COLO668 (cell line): ENCODE data around the gene CCP110.

ENCODE experiments used
- DNase-seq: peaks from one replicate; lab custom pipeline; 2025; ENCODE audit not compliant: unreplicated experiment; lab: John Stamatoyannopoulos, UW

The CCP110 gene

DNA sequence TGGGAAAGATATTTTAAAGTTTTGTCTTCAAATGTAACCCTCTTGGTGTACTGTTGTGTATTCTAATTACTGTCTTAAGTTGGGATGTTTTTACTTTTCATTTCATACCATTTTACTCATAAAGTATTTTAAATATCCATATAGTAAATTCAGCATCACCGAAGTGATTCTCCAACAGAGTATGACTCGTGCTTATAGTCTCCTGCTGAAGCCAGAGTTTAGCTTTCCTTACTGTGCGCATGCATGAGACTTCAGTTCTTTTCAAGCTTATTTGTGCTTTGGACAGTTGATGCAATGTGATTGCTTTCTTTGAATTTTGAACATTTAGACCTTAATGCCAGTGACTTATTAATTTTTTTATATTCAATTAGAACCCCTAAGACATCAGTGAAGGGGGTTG lies 24.4 kb downstream of the CCP110 start:
- DNase-seq, result no peak

DNA sequence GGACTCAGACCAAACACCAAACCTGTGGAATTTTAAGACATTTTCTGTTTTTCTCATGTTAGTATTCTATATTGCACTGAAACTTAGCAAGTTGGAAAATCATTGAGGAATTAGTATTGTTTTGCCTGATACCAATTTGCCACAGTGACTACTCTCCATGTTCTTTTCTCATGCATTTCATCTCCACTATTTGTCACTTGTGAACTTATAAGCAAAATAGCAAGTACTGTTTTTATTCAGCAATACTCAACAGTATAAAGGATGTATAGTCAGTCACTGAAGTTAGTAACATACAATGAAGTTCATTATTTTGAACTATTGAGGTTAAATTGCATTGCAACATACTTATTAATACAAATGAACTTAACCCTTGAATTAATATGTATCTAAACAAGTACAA lies 25.9 kb downstream of the CCP110 start:
- DNase-seq, result no peak

DNA sequence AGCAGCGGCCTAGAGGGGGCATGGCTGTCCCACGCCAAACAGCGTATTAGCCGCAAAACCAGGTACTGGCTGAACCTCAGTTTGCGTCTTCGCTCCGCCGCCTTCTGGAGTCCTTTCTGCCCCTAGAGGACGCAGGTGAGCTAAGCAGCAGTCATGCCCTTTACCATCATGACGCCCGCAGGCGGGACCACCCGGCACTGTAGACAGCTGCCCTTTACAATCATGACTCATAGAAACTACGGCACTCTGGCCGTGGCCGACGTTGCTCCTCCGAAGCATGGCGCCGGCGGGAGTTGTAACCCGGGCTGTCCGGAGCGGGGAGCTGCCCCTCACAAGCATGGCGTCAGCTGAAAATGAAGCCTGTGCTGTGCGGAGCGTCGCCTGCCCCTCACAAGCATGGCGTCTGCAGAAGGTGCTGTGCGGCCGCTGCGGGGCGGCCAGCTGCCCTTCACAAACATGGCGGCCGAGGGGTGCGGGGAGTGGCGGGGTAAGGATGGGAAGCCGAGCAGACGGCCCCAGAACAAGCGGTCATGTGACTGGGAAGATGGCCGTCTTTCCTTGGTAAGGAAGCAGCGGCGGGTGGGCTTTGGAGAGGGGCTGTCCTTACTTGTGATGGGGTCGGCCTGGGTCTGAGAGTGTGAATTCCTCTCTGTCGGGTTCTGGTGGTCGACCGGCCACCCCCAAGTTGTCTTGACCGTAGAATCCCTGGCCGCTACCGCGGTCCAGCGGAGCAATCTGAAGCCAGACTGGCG lies 31.6 kb downstream of the CCP110 start, which contains the start of gene VPS35L:
TSS of gene VPS35L (plus strand) at position 518 of the 752 bp plus-strand sequence. CDS start at position 545, 27 bp downstream.
- peak; percentile 98 for DNase-seq

DNA sequence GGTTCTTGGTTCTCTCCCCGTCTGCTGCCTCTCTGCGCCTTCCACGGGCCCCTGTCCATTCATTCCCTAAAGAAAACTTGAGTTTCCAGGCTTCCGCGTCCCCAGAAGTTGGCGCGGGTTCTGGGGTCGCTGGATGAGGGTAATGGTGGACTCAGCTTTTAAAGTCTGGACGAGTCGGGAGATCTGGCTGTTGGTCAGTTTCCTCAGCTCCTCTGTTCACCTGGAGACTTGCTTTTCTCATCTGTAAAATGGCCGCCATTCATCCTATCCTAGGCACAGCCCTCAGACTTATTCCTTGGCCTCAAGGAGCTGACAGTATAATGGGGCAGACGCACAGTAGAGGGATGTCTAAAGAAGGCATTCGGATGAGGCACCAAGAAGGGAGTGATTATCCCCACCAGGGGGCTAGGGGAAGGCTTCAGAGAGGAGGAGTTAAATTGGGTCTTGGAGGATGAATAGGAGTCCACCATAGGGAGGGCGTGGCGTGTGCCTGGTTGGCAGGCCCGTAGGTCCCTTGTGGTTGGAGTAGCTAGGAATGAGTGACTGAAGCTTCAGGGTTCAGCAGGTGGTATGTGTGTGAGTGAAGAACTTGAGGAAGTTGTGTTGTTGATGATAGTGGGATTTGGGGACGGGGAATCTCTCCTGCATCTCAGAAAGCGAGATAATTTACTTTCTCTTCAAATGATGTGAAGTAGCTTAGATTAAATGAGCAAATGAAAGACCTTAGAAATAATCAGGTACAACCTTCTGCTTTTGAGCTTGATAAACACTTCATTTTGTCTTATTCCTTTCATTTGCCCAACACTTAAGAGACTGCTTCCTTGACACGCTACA lies 32.4 kb downstream of the CCP110 start:
- DNase-seq, result no peak

DNA sequence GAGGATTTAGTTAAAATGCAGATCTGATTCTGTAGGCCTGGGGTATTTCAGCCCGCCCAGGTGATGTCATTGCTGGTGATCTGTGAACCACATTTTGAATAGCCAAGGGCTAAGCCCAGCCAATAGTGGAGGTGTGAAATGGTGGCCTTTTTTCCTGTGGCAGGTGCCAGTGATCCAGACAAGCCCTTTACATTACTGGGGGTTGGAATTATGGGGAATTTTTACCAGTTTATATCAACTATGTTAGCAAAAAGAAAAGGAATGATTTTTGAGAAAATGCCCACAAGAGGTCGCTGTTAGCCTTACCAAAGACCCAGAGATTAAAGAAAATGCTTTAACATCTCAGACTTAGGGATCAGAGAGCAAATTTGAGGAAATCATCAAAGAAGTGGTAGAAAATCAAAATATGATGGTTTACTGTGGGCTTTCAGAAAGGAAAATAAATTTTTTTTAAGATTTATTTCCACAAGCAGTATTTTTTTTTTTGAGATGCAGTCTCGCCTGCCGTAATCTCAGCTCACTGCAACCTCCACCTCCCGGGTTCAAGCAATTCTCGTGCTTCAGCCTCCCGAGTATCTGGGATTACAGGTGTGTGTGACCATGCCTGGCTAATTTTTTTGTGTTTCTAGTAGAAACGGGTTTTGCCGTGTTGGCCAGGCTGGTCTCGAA lies 35.6 kb downstream of the CCP110 start:
- DNase-seq, result peak; percentile 10

GRCh38 chr16:19560078-19560477 lies 36.3 kb downstream of the CCP110 start:
- DNase-seq, result no peak

- no peak for DNase-seq
Observed at GRCh38 chr16:19563377-19563776, 39.6 kb downstream of the CCP110 start.

DNA sequence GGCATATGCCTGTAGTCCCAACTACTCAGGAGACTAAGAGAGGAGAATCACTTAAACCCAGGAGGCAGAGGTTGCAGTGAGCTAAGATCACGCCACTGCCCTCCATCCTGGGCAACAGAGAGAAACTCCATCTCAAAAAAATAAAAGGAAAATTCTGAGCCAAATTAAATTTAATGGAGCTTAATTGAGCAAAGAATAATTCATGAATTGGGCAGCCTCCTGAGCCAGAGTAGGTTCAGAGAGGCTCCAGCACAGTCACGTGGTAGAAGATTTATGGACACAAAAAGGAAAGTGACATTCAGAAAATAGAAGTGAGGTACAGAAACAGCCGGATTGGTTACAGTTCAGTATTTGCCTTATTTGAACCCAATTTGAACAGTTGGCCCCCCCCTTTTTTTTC lies 42.6 kb downstream of the CCP110 start:
- no peak for DNase-seq

DNA sequence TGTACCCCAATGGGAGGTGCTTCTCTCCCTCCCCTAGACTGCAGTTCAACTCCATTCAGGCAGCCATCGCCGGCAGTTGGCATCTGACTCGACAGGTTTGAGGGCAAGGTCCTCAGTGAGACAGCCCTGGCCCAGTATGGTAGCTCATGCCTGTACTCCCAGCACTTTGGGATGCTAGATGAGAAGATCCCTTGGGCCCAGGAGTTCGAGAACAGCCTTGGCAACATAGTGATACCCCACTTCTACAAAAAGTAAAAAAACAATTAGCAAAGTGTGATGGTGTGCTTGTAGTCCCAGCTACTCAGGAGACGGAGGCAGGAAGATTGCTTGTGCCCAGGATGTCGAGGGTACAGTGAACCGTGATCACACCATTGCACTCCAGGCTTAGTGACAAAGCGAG lies 43.8 kb downstream of the CCP110 start:
- no peak for DNase-seq

GRCh38 chr16:19573997-19574396 lies 50.3 kb downstream of the CCP110 start:
- DNase-seq, result no peak

- DNase-seq, result no peak
Observed at GRCh38 chr16:19574615-19575014, 50.9 kb downstream of the CCP110 start.

GRCh38 chr16:19578378-19578971 lies 54.7 kb downstream of the CCP110 start:
- no peak for DNase-seq

DNA sequence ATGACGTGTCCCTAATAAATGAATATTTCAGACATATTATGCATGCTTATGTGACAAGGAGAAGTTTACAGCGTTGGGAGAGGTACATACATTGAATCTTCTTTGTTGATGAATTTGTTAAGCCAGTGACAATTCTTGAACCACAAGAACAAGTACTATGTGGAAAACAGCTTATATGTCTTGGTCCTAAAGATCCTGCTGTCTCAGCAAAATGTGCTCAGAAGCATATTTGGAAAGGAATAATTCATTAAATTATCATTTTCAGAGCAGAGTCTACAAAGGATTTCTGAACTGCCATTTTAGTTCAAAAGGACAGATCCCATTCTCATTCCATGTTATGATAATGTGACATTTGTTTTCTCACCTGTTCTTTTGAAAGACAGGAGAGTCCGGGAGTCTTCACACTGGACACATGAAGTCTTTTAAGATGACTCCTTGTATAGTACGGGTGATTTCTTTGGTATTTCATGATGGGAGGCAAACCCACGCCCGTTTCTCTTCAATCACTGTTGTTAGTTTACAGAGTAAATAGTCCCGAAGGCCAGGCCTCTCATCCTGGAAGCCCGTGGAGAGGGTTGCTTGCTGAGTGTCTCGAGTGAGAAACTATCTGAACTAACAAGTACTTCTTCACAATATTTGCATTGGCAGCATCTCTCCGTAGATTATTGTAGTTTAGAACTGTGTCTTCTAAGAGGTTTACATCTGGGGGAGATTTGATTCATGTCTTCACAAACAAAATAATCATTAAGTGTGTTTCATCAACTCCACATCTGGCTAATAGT lies 58.5 kb downstream of the CCP110 start:
- DNase-seq, result no peak

DNA sequence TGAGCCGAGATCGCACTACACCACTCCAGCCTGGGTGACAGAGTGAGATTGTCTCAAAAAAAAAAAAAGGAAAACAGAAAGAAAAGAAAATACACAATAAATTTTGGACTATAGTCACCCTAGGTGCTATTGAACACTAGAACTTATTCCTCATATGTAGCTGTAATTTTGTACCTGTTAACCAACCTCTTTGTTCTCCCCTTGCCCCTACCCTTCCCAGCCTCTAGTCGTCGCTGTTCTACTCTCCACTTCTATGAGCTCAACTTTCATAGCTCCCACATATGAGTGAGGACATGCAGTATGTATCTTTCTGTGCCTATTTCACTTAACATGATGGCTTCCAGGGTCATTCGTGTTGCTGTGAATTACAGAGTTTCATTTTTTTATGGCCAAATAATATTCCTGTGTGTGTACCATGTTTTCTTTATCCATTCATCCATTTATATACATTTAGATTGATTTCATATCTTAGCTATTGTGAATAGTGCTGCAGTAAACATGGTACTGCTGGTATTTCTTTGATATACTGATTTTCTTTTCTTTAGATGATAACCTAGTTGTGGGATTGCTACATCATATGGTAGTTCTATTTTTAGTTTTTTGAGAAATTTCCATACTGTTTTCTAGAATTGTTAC lies 60.0 kb downstream of the CCP110 start:
- DNase-seq, result peak; percentile 19

- no peak for DNase-seq
Observed at GRCh38 chr16:19588661-19589060, 64.9 kb downstream of the CCP110 start.

DNA sequence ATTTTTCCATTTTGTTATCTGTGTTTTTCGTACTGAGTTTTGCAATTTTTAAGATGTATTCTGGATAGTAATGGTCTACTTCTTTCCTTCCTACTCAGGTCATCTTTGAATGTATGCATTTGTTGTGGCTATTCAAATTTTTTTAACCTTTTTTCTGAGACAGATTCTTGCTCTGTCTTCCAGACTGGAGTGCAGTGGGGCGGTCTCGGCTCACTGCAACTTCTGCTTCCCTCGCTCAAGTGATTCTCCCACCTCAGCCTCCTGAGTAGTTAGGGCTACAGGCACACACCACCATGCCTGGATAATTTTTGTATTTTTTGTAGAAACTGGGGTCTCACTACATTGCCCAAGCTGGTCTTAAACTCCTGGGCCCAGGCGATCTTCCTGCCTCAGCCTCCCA lies 65.4 kb downstream of the CCP110 start:
- no peak for DNase-seq

- no peak for DNase-seq
Observed at GRCh38 chr16:19589771-19590302, 66.1 kb downstream of the CCP110 start.

DNA sequence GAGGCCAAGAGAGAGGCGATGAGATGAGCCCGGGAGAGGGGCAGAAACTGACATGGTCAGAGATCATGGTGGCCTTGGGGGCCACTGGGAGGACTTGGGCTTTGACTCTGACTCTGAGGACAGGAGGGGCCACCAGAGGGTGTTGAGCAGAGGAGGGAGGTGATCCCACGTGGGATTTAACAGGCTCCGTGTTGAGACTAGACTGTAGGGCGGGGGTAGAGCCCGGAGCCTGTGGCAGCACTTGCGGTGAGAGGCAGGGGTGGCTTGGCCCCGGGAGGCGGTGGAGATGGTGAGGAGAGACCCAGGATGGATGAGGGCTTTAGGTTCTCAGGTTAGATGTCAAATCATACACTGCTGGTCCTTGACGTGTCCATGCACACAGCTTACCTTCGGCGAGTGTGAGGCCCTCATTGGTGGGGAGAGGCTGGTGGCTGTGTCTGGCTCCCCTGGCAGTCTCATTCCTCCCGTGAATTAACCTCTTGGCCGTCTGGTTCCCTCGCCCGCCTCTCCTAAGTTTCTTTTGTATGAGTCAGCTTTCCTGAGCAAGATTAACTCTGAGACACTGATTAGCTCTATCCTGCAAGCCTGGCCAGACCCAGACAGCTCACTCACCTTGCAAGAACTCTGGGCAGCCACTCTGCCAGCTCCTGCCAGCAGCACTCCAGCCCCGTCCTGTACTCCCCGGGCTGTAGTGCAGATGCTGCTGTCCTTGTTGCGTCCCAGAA lies 71.5 kb downstream of the CCP110 start:
- no peak for DNase-seq
